ENCODE data around the gene METTL16.

DNA sequence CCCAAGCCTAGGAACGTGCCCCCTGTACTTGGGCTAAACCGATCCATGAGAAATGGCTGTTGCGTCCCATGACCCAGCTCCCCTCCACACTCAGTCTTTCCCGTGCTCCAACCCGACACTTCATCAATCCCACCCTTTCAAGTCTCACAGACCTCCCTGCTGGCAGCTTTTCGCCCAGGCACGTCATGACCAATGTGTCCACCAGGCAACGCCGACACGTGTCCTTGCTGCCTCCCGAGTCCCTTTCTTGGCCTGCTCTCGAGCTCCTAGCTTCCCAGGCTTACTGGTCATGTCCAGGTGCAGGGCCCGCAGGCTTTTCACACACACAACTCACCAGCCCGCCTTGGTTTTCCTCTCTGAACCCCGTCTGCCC lies 123.0 kb downstream of the METTL16 start:
- TF ChIP-seq, protein P1, sequence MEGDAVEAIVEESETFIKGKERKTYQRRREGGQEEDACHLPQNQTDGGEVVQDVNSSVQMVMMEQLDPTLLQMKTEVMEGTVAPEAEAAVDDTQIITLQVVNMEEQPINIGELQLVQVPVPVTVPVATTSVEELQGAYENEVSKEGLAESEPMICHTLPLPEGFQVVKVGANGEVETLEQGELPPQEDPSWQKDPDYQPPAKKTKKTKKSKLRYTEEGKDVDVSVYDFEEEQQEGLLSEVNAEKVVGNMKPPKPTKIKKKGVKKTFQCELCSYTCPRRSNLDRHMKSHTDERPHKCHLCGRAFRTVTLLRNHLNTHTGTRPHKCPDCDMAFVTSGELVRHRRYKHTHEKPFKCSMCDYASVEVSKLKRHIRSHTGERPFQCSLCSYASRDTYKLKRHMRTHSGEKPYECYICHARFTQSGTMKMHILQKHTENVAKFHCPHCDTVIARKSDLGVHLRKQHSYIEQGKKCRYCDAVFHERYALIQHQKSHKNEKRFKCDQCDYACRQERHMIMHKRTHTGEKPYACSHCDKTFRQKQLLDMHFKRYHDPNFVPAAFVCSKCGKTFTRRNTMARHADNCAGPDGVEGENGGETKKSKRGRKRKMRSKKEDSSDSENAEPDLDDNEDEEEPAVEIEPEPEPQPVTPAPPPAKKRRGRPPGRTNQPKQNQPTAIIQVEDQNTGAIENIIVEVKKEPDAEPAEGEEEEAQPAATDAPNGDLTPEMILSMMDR (optimal IDR thresholded peaks at IDR 0.05 in 1 of 3, IDR thresholded peaks at IDR 0.05 in 1 of 3, conservative IDR thresholded peaks at IDR 0.05 in 1 of 3; ENCODE audit: extremely low read depth in 1 of 3, insufficient read depth in 2 of 3, low read length in 3 of 3): no peak
- no peak for TF ChIP-seq EZH2 (IDR thresholded peaks at IDR 0.05; ENCODE audit: low read length)
